ENCODE data around the gene AOPEP. TPM values are rescaled to one million over a fixed set of nuclear protein-coding genes. Genes with fewer than 3 reads are reported as not detected.

Gene AOPEP
- total RNA-seq, 1 experiment from 2014 or later = 15.0 TPM

DNA sequence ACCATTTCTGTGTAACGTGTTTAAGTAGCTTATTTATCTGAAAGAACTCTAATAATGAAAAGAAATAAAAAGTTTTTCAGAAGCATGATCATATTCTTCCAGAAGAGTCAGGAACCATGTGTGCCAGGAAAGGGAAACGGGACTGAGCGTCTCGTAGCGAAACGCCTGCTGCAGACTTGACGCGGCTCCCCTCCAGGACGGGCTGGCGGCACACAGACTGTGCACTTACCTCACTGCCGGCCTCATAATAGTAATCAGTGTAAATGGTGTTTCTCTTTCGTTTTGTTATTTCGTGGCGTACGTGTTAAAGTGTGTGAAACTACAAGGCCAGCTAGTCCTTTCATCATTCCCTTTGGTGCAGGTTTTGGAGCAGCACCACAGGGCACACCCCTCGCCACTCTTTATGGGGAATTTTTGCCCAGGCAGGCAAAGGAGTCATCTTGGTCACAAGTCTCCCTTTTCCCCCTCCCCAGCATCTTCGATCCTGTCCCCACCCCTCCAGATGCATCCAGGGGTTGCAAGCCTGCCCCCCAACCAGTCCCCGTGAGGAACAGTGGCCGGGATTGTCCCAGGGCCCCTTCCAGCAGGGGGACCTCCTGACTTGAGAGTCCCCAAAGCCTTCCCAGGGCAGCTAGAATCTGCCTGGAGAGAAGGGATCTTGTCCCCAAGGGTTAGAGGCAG is 357.9 kb downstream of the AOPEP start:
- no peaks in the 10 kb centered on the region for H4K20me1 ChIP-seq (ENCODE audit: control insufficient read depth, insufficient read depth, insufficient read length)
- H2BK5ac ChIP-seq (ENCODE audit: insufficient read length, low read length) = no peak overlapping the region
- H2AK5ac ChIP-seq (ENCODE audit: insufficient read length, low read length) = no peak overlapping the region
- H3K4me3 Mint-ChIP-seq = no peak overlapping the region; a peak in 1 of 5 replicates
- no peaks in the 10 kb centered on the region for H3K27me3 ChIP-seq (ENCODE audit: insufficient read depth, low read length)
- H3K4me1 ChIP-seq (ENCODE audit: insufficient read depth, low read length) = no peaks in the 10 kb centered on the region
- H2BK20ac ChIP-seq (ENCODE audit: low read depth, low read length, poor library complexity, severe bottlenecking) = no peak overlapping the region
- no peaks in the 10 kb centered on the region for H3K79me1 ChIP-seq (ENCODE audit: insufficient read depth, low read depth, low read length, poor library complexity, severe bottlenecking)
- H3K36me3 Mint-ChIP-seq (ENCODE audit: insufficient read depth in 1 of 3, low read depth in 3 of 3) = peaks cover 0 to 10% (median 6%) of the 10 kb centered on the region in 3 experiments; a peak in 5 of 7 replicates
- H4K5ac ChIP-seq (ENCODE audit: insufficient read length, low read depth, low read length) = no peak overlapping the region
- H3K79me2 ChIP-seq (ENCODE audit: insufficient read depth, low read length) = peaks cover 2% of the 10 kb centered on the region; the same call in 1 of the 2 replicates
- no peak overlapping the region; the same call in 1 of the 2 replicates for H3K14ac ChIP-seq (ENCODE audit: insufficient read depth, low read length)
- H3K23me2 ChIP-seq (ENCODE audit: insufficient read length, low read depth, low read length, poor library complexity, severe bottlenecking) = no peaks in the 10 kb centered on the region
- H2BK12ac ChIP-seq (ENCODE audit: insufficient read length, low read depth, low read length) = no peak overlapping the region
- H2BK15ac ChIP-seq (ENCODE audit: low read depth, low read length) = no peak overlapping the region
- no peak overlapping the region for H3K27ac ChIP-seq (ENCODE audit: insufficient read length, low read depth, low read length)
- no peak overlapping the region for H3K56ac ChIP-seq (ENCODE audit: insufficient read length, low read depth, low read length)
- no peak overlapping the region for H4K8ac ChIP-seq (replicated peaks; ENCODE audit: insufficient read length, low read depth, low read length)
- H3K27me3 Mint-ChIP-seq (ENCODE audit: low read depth) = no peaks in the 10 kb centered on the region; the same call in 1 of the 2 replicates
- no peak overlapping the region for H2BK120ac ChIP-seq (ENCODE audit: low read depth, low read length, poor library complexity, severe bottlenecking)
- no peak overlapping the region for H3K4me2 ChIP-seq (ENCODE audit: insufficient read depth, insufficient read length, low read length)
- WGBS (ENCODE audit: extremely low coverage, insufficient read length, low lambda C conversion rate) = no CpG with 5 or more reads among the region's 19 CpGs
- no peaks in the 10 kb centered on the region for H3K9me3 Mint-ChIP-seq
- H3T11ph ChIP-seq (ENCODE audit: low read length) = no peak overlapping the region
- DNase-seq = no peak
- H3K27ac Mint-ChIP-seq = peak overlapping the region in 2 of 3 experiments; percentile 24 to 89; a peak in 2 of 7 replicates
- no peaks in the 10 kb centered on the region for H3K9me3 ChIP-seq (ENCODE audit: control insufficient read depth, low read depth, low read length)
- H4K91ac ChIP-seq (ENCODE audit: insufficient read length, low read depth, low read length) = no peak overlapping the region
- H3K4ac ChIP-seq (ENCODE audit: low read depth, low read length) = no peak overlapping the region
- no peak overlapping the region for H3K9ac ChIP-seq (ENCODE audit: extremely low read depth, insufficient read length, low read length)
- no peak overlapping the region for H3K23ac ChIP-seq (ENCODE audit: insufficient read length, low read depth, low read length)
- peaks cover 20 to 27% of the 10 kb centered on the region in 2 experiments for H3K4me1 Mint-ChIP-seq
- TF ChIP-seq, protein P1, sequence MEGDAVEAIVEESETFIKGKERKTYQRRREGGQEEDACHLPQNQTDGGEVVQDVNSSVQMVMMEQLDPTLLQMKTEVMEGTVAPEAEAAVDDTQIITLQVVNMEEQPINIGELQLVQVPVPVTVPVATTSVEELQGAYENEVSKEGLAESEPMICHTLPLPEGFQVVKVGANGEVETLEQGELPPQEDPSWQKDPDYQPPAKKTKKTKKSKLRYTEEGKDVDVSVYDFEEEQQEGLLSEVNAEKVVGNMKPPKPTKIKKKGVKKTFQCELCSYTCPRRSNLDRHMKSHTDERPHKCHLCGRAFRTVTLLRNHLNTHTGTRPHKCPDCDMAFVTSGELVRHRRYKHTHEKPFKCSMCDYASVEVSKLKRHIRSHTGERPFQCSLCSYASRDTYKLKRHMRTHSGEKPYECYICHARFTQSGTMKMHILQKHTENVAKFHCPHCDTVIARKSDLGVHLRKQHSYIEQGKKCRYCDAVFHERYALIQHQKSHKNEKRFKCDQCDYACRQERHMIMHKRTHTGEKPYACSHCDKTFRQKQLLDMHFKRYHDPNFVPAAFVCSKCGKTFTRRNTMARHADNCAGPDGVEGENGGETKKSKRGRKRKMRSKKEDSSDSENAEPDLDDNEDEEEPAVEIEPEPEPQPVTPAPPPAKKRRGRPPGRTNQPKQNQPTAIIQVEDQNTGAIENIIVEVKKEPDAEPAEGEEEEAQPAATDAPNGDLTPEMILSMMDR (conservative IDR thresholded peaks at IDR 0.05) = no peak
- no peak overlapping the region for H2AFZ ChIP-seq (ENCODE audit: low read length)
- no peak overlapping the region for H3K18ac ChIP-seq (ENCODE audit: insufficient read length, low read depth, low read length)
